HEK293 (cell line): Measurements from ENCODE around the gene COMMD4.
"Not testable (repeated sequence)": the region's sequence is repeated elsewhere in the genome, so short reads cannot be mapped to it uniquely, and the experiment has no call there.

Experiments used
- CTCF ChIA-PET: fragments of 350-600 bp; formaldehyde crosslinking; extraction: SDS; loops from one replicate; lab custom pipeline; 2021; ENCODE audit warnings: antibody characterized with exemption; lab: Yijun Ruan, JAX
- POLR2A ChIA-PET: fragments of 300-600 bp; formaldehyde crosslinking; extraction: SDS; loops from one replicate; lab custom pipeline; 2020; ENCODE audit warnings: antibody characterized with exemption, inconsistent platforms; lab: Yijun Ruan, JAX
- H3K27ac ChIP-seq: fragments of 200-500 bp; sonication (Bioruptor generic); 2 replicates; pipeline ENCODE4 v1.5.1; 2014; ENCODE audit warnings: low read depth, low read length, control low read depth, inconsistent platforms; ENCODE audit errors: extremely low read depth
- H3K36me3 ChIP-seq, 2 experiments: fragments of 200-500 bp in 1 of 2; sonication (Bioruptor generic) in 1 of 2; 1 replicate in 1 of 2; 2 replicates in 1 of 2; pipeline ENCODE4 v1.5.1; 2014 to 2017; ENCODE audit warnings: inconsistent platforms in 2 of 2, low read length in 2 of 2; ENCODE audit not compliant: control insufficient read depth in 2 of 2, insufficient read depth in 1 of 2
- H3K4me1 ChIP-seq: fragments of 200-500 bp; sonication (Bioruptor generic); 2 replicates; pipeline ENCODE4 v1.5.1; 2014; ENCODE audit warnings: mild to moderate bottlenecking, low read length, inconsistent platforms; ENCODE audit not compliant: control insufficient read depth, insufficient read depth
- H3K4me3 ChIP-seq: 2 replicates; pipeline ENCODE4 v1.5.1; 2011; ENCODE audit warnings: low read depth, mild to moderate bottlenecking, control low read depth, low read length, moderate library complexity
- H3K9me3 ChIP-seq: fragments of 200-500 bp; sonication (Bioruptor generic); 2 replicates; pipeline ENCODE4 v1.5.1; 2014; ENCODE audit warnings: low read depth, low read length, inconsistent platforms; ENCODE audit not compliant: control insufficient read depth, insufficient read depth
- GLI2 ChIP-seq: fragments of 450-650 bp; formaldehyde crosslinking; IDR thresholded peaks from 2 replicates; pipeline ENCODE4; 2017; ENCODE audit warnings: missing biosample characterization, missing genetic modification characterization, low read depth, borderline replicate concordance
- PRDM1 ChIP-seq: fragments of 450-650 bp; formaldehyde crosslinking; IDR thresholded peaks from 2 replicates; pipeline ENCODE4; 2016; ENCODE audit warnings: missing biosample characterization, missing genetic modification characterization
- WT1 ChIP-seq: fragments of 450-650 bp; formaldehyde crosslinking; IDR thresholded peaks from 2 replicates; pipeline ENCODE4 v1.5.1; 2016; ENCODE audit warnings: missing biosample characterization, missing genetic modification characterization
- ZBTB10 ChIP-seq: fragments of 450-650 bp; formaldehyde crosslinking; IDR thresholded peaks from 2 replicates; pipeline ENCODE4 v1.5.1; 2016; ENCODE audit warnings: missing biosample characterization, missing genetic modification characterization
- ZBTB20 ChIP-seq: fragments of 450-650 bp; formaldehyde crosslinking; IDR thresholded peaks from 2 replicates; pipeline ENCODE4 v1.5.1; 2016; ENCODE audit warnings: missing biosample characterization, missing genetic modification characterization
- ZBTB48 ChIP-seq: fragments of 450-650 bp; formaldehyde crosslinking; IDR thresholded peaks from 2 replicates; pipeline ENCODE4 v1.5.1; 2016; ENCODE audit warnings: missing biosample characterization, missing genetic modification characterization
- ZBTB8A ChIP-seq: fragments of 450-650 bp; formaldehyde crosslinking; IDR thresholded peaks from 2 replicates; pipeline ENCODE4 v1.5.1; 2016; ENCODE audit warnings: missing biosample characterization, missing genetic modification characterization
- ZNF169 ChIP-seq: fragments of 450-650 bp; formaldehyde crosslinking; IDR thresholded peaks from 2 replicates; pipeline ENCODE4 v1.5.1; 2016; ENCODE audit warnings: missing biosample characterization, missing genetic modification characterization
- ZNF174 ChIP-seq: fragments of 450-650 bp; formaldehyde crosslinking; IDR thresholded peaks from 2 replicates; pipeline ENCODE4 v1.5.0; 2017; ENCODE audit warnings: missing biosample characterization, mild to moderate bottlenecking, missing genetic modification characterization
- ZNF2 ChIP-seq: fragments of 450-650 bp; formaldehyde crosslinking; IDR thresholded peaks from 2 replicates; pipeline ENCODE4 v1.5.1; 2016; ENCODE audit warnings: missing biosample characterization, missing genetic modification characterization
- ZNF292 ChIP-seq: fragments of 450-650 bp; formaldehyde crosslinking; IDR thresholded peaks from 2 replicates; pipeline ENCODE4 v1.5.1; 2016; ENCODE audit warnings: low read depth, missing biosample characterization, missing genetic modification characterization, borderline replicate concordance
- ZNF302 ChIP-seq: fragments of 450-650 bp; formaldehyde crosslinking; IDR thresholded peaks from 2 replicates; pipeline ENCODE4 v1.5.1; 2016; ENCODE audit warnings: missing biosample characterization, missing genetic modification characterization, low read depth
- ZNF335 ChIP-seq: fragments of 450-650 bp; formaldehyde crosslinking; conservative IDR thresholded peaks from 2 replicates; pipeline ENCODE4 v1.5.1; 2016; ENCODE audit warnings: missing biosample characterization, missing genetic modification characterization
- ZNF501 ChIP-seq: fragments of 450-650 bp; formaldehyde crosslinking; IDR thresholded peaks from 2 replicates; pipeline ENCODE4 v1.5.1; 2016; ENCODE audit warnings: missing biosample characterization, missing genetic modification characterization
- ZNF530 ChIP-seq: fragments of 450-650 bp; formaldehyde crosslinking; IDR thresholded peaks from 2 replicates; pipeline ENCODE4 v1.5.1; 2016; ENCODE audit warnings: low read depth, missing biosample characterization, missing genetic modification characterization
- ZNF600 ChIP-seq: fragments of 450-650 bp; formaldehyde crosslinking; IDR thresholded peaks from 2 replicates; pipeline ENCODE4 v1.5.1; 2016; ENCODE audit warnings: missing biosample characterization, missing genetic modification characterization
- ZNF658 ChIP-seq: fragments of 450-650 bp; formaldehyde crosslinking; IDR thresholded peaks from 2 replicates; pipeline ENCODE4; 2016; ENCODE audit warnings: missing biosample characterization, missing genetic modification characterization
- ZNF843 ChIP-seq: fragments of 450-650 bp; formaldehyde crosslinking; IDR thresholded peaks from 2 replicates; pipeline ENCODE4 v1.5.1; 2016; ENCODE audit warnings: missing biosample characterization, missing genetic modification characterization
- ZXDB ChIP-seq: fragments of 450-650 bp; formaldehyde crosslinking; IDR thresholded peaks from 2 replicates; pipeline ENCODE4 v1.5.1; 2016; ENCODE audit warnings: missing biosample characterization, missing genetic modification characterization
- TF ChIP-seq, protein P1 (sequence below): fragments of 450-650 bp; formaldehyde crosslinking; IDR thresholded peaks from 2 replicates; pipeline ENCODE4 v1.5.1; 2016; ENCODE audit warnings: missing biosample characterization, missing genetic modification characterization
- TF ChIP-seq, protein P2 (sequence below): fragments of 450-650 bp; formaldehyde crosslinking; IDR thresholded peaks from 2 replicates; pipeline ENCODE4 v1.5.1; 2016; ENCODE audit warnings: missing biosample characterization, missing genetic modification characterization

Gene COMMD4

GRCh38 chr15:75348034-75348561 is 12.2 kb downstream of the COMMD4 start (continued):
- no peak for TF ChIP-seq GLI2
- TF ChIP-seq PRDM1 (tag by site-specific recombination) = no peak
- TF ChIP-seq ZNF335 (tag by site-specific recombination) = no peak; the same call in none of the 2 replicates
- no peak for TF ChIP-seq ZNF292 (tag by site-specific recombination)
- TF ChIP-seq ZNF530 = no peak
- TF ChIP-seq ZNF174 (tag by site-specific recombination) = no peak
- TF ChIP-seq ZNF169 (tag by site-specific recombination) = no peak
- no peak for TF ChIP-seq ZNF658 (tag by site-specific recombination)
- TF ChIP-seq ZBTB48 (tag by site-specific recombination) = 0 out of 2 replicates have a peak, but pooled peaks have one; percentile 72

DNA sequence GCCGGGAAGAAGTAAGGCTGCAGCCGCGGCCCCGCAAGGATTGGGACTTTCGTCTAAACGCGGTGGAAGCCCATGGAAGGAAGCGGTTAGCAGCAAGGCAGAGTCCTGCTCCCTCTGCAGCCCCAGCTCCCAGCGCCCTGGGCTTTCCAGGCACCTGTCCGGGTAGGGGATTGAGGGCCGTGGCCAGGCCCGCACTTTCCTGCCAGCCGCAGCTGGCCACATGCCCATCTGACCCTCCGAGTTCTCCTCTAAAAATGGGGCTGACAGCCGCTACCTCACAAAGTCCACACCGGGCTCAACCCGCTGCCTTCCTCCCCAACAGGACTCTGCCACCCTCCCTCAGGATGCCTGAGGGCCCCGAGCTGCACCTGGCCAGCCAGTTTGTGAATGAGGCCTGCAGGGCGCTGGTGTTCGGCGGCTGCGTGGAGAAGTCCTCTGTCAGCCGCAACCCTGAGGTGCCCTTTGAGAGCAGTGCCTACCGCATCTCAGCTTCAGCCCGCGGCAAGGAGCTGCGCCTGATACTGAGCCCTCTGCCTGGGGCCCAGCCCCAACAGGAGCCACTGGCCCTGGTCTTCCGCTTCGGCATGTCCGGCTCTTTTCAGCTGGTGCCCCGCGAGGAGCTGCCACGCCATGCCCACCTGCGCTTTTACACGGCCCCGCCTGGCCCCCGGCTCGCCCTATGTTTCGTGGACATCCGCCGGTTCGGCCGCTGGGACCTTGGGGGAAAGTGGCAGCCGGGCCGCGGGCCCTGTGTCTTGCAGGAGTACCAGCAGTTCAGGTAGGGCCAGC is 12.9 kb downstream of the COMMD4 start:
- Histone ChIP-seq H3K27ac (peak overlapping the region; percentile 88; the same call in 1 of the 2 replicates), H3K9me3 (no peaks in the 10 kb centered on the region), H3K36me3 (peaks cover 18 to 27% of the 10 kb centered on the region in 2 experiments; a peak in 2 of 3 replicates), H3K4me3 (peak overlapping the region; percentile 62), H3K4me1 (peaks cover 6% of the 10 kb centered on the region; the same call in 1 of the 2 replicates)
- ChIA-PET POLR2A (interaction anchor here (1.0 to 3.3 kb wide), 5 partner anchors 12 to 105 kb away, joined by 3 to 31 read pairs (median 4); partner anchors contain the start of genes MAN2C1 and SIN3A), CTCF (interaction anchor here (0.6 to 4.7 kb wide), 3 partner anchors 19 to 1180 kb away, joined by 3 to 33 read pairs (median 5); partner anchors contain the start of gene MAN2C1)
- TF ChIP-seq, protein P1, sequence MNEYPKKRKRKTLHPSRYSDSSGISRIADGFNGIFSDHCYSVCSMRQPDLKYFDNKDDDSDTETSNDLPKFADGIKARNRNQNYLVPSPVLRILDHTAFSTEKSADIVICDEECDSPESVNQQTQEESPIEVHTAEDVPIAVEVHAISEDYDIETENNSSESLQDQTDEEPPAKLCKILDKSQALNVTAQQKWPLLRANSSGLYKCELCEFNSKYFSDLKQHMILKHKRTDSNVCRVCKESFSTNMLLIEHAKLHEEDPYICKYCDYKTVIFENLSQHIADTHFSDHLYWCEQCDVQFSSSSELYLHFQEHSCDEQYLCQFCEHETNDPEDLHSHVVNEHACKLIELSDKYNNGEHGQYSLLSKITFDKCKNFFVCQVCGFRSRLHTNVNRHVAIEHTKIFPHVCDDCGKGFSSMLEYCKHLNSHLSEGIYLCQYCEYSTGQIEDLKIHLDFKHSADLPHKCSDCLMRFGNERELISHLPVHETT (tag by site-specific recombination) = no peak
- TF ChIP-seq ZBTB10 (tag by site-specific recombination) (peak; percentile 6; the same call in 1 of the 2 replicates), ZNF843 (tag by site-specific recombination) (peak; percentile 16; the same call in 1 of the 2 replicates), WT1 (tag by site-specific recombination) (0 out of 2 replicates have a peak, but pooled peaks have one; percentile 11), ZNF302 (no peak), ZXDB (tag by site-specific recombination) (0 out of 2 replicates have a peak, but pooled peaks have one; percentile 10), ZBTB8A (peak; percentile 30), ZBTB20 (tag by site-specific recombination) (peak; percentile 60), ZNF600 (tag by site-specific recombination) (peak; percentile 79; the same call in 1 of the 2 replicates), ZNF501 (tag by site-specific recombination) (0 out of 2 replicates have a peak, but pooled peaks have one; percentile 56), ZNF2 (tag by site-specific recombination) (0 out of 2 replicates have a peak, but pooled peaks have one; percentile 40)
- TF ChIP-seq, protein P2, sequence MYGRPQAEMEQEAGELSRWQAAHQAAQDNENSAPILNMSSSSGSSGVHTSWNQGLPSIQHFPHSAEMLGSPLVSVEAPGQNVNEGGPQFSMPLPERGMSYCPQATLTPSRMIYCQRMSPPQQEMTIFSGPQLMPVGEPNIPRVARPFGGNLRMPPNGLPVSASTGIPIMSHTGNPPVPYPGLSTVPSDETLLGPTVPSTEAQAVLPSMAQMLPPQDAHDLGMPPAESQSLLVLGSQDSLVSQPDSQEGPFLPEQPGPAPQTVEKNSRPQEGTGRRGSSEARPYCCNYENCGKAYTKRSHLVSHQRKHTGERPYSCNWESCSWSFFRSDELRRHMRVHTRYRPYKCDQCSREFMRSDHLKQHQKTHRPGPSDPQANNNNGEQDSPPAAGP (tag by site-specific recombination) = no peak

GRCh38 chr15:75349351-75349669 is 13.4 kb downstream of the COMMD4 start:
- H3K36me3 ChIP-seq = peaks cover 18 to 32% of the 10 kb centered on the region in 2 experiments; a peak in 2 of 3 replicates
- not testable (repeated sequence) for H3K9me3 ChIP-seq, H3K4me1 ChIP-seq, H3K27ac ChIP-seq, H3K4me3 ChIP-seq
- ChIA-PET POLR2A (interaction anchor here (1.3 to 3.3 kb wide), 4 partner anchors 12 to 105 kb away, joined by 3 to 31 read pairs (median 4); partner anchors contain the start of gene MAN2C1), CTCF (interaction anchor here (4.7 kb wide), 1 partner anchor 19 kb away, joined by 33 read pairs; the partner anchor contains the start of gene MAN2C1)
